ENCODE results near the gene OGG1. TPM values are rescaled to one million over a fixed set of nuclear protein-coding genes. Genes with fewer than 3 reads are reported as not detected.
A peak's percentile ranks its signal among the peaks of the same experiment; 100 is the strongest.

Gene OGG1
- total RNA-seq, 1 donor from 2014 or later: 38.6 TPM

- H3K27me3 Mint-ChIP-seq (ENCODE audit: low read depth): no peaks in the 10 kb centered on the region
- no peak for DNase-seq (ENCODE audit: low read depth, low spot score)
- no peak overlapping the region for H3K27ac Mint-ChIP-seq (ENCODE audit: unreplicated experiment)
- no peaks in the 10 kb centered on the region for H3K9me3 Mint-ChIP-seq
- TF ChIP-seq CTCF (conservative IDR thresholded peaks at IDR 0.05): no peak
- no peaks in the 10 kb centered on the region for H3K4me1 Mint-ChIP-seq
- no peak overlapping the region for H3K4me3 Mint-ChIP-seq
- no peaks in the 10 kb centered on the region for H3K36me3 Mint-ChIP-seq (ENCODE audit: low read depth)
These were observed 29.4 kb downstream of the OGG1 start for GRCh38 chr3:9779075-9779593.

- no peak for DNase-seq (ENCODE audit: low read depth, low spot score)
- no peak overlapping the region for H3K4me3 Mint-ChIP-seq
- H3K4me1 Mint-ChIP-seq: no peaks in the 10 kb centered on the region
- no peaks in the 10 kb centered on the region for H3K9me3 Mint-ChIP-seq
- no peak for TF ChIP-seq CTCF (conservative IDR thresholded peaks at IDR 0.05)
- H3K27ac Mint-ChIP-seq (ENCODE audit: unreplicated experiment): no peak overlapping the region
- H3K36me3 Mint-ChIP-seq (ENCODE audit: low read depth): no peaks in the 10 kb centered on the region
- no peaks in the 10 kb centered on the region for H3K27me3 Mint-ChIP-seq (ENCODE audit: low read depth)
These were observed 30.1 kb downstream of the OGG1 start for GRCh38 chr3:9779721-9780457.

- peak overlapping the region; percentile 50 for H3K27ac Mint-ChIP-seq (ENCODE audit: unreplicated experiment)
- no peaks in the 10 kb centered on the region for H3K27me3 Mint-ChIP-seq (ENCODE audit: low read depth)
- DNase-seq (ENCODE audit: low read depth, low spot score): no peak
- H3K36me3 Mint-ChIP-seq (ENCODE audit: low read depth): peaks cover 1% of the 10 kb centered on the region
- TF ChIP-seq CTCF (conservative IDR thresholded peaks at IDR 0.05): no peak
- no peak overlapping the region for H3K4me3 Mint-ChIP-seq
- H3K4me1 Mint-ChIP-seq: no peaks in the 10 kb centered on the region
- no peaks in the 10 kb centered on the region for H3K9me3 Mint-ChIP-seq
These were observed 30.7 kb downstream of the OGG1 start for GRCh38 chr3:9780458-9780812.

GRCh38 chr3:9780910-9781309, 31.2 kb downstream of the OGG1 start:
- Mint-ChIP-seq H3K4me1 (no peaks in the 10 kb centered on the region), H3K36me3 (ENCODE audit: low read depth) (peaks cover 4% of the 10 kb centered on the region), H3K27me3 (ENCODE audit: low read depth) (no peaks in the 10 kb centered on the region), H3K9me3 (no peaks in the 10 kb centered on the region), H3K27ac (ENCODE audit: unreplicated experiment) (no peak overlapping the region), H3K4me3 (no peak overlapping the region)
- TF ChIP-seq CTCF (conservative IDR thresholded peaks at IDR 0.05): no peak
- no peak for DNase-seq (ENCODE audit: low read depth, low spot score)

GRCh38 chr3:9781551-9781950, 31.8 kb downstream of the OGG1 start:
- H3K27ac Mint-ChIP-seq (ENCODE audit: unreplicated experiment): no peak overlapping the region
- TF ChIP-seq CTCF (conservative IDR thresholded peaks at IDR 0.05): no peak
- H3K4me1 Mint-ChIP-seq: no peaks in the 10 kb centered on the region
- no peaks in the 10 kb centered on the region for H3K27me3 Mint-ChIP-seq (ENCODE audit: low read depth)
- DNase-seq (ENCODE audit: low read depth, low spot score): no peak
- peaks cover 9% of the 10 kb centered on the region for H3K36me3 Mint-ChIP-seq (ENCODE audit: low read depth)
- H3K4me3 Mint-ChIP-seq: no peak overlapping the region
- H3K9me3 Mint-ChIP-seq: no peaks in the 10 kb centered on the region

All from neural crest cell (in vitro differentiated cells).